ENCODE measurements around the gene BSDC1. TPM values are rescaled to one million over a fixed set of nuclear protein-coding genes. Genes with fewer than 3 reads are reported as not detected.

Gene BSDC1
- total and polyA plus RNA-seq, 2 donors (not counting 1 experiment from before 2014, with no cell fraction given) = 42.4 to 55.5 TPM

DNA sequence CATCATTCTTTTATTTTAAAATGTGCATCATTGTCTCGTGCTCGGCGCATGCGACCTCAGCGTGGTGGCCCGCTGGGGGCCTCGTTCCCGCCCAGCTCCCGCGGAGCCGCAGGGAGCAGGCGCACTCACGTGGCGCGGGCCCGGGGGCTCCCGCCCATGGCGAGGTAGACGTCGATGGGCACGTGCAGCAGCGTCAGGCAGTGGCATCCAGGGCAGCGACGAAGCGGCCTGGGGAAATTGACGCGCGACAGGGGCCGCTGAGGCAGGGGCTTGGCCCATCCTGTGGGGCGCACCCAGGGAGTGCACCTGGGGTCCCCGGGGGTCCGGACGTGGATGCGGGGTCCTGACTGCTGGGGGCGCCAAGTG lies 33.0 kb downstream of the BSDC1 start:
- Histone ChIP-seq H4K20me1 (ENCODE audit: control insufficient read depth, extremely low read depth, insufficient read depth, low read length) (no peaks in the 10 kb centered on the region), H3K9me3 (ENCODE audit: control insufficient read depth, insufficient read depth, low read depth, low read length) (no peaks in the 10 kb centered on the region), H3K36me3 (ENCODE audit: control insufficient read depth, insufficient read depth, low read length) (peaks cover 7% of the 10 kb centered on the region), H3K9ac (ENCODE audit: insufficient read depth, low read length) (no peak overlapping the region), H3K79me2 (ENCODE audit: control insufficient read depth, insufficient read depth, low read length) (no peaks in the 10 kb centered on the region), H2AFZ (ENCODE audit: low read length) (no peak overlapping the region), H3K27me3 (ENCODE audit: control insufficient read depth, insufficient read depth, low read length) (no peaks in the 10 kb centered on the region), H3K4me1 (ENCODE audit: control insufficient read depth, extremely low read depth, insufficient read depth, low read length) (peaks cover 2% of the 10 kb centered on the region), H3K4me3 (replicated peaks in 1 of 4; ENCODE audit: control extremely low read depth in 1 of 4, insufficient read depth in 1 of 4, low read depth in 3 of 4, low read length in 4 of 4) (no peak overlapping the region), H3K4me2 (ENCODE audit: extremely low read depth, insufficient read depth, low read length) (no peak overlapping the region), H3K27ac (ENCODE audit: insufficient read depth, low read length) (no peak overlapping the region)
- DNase-seq (ENCODE audit: low read depth in 2 of 2) = no peak
- TF ChIP-seq EZH2 (IDR thresholded peaks at IDR 0.05; ENCODE audit: low read length, missing control alignments) = no peak
- TF ChIP-seq, protein P1, sequence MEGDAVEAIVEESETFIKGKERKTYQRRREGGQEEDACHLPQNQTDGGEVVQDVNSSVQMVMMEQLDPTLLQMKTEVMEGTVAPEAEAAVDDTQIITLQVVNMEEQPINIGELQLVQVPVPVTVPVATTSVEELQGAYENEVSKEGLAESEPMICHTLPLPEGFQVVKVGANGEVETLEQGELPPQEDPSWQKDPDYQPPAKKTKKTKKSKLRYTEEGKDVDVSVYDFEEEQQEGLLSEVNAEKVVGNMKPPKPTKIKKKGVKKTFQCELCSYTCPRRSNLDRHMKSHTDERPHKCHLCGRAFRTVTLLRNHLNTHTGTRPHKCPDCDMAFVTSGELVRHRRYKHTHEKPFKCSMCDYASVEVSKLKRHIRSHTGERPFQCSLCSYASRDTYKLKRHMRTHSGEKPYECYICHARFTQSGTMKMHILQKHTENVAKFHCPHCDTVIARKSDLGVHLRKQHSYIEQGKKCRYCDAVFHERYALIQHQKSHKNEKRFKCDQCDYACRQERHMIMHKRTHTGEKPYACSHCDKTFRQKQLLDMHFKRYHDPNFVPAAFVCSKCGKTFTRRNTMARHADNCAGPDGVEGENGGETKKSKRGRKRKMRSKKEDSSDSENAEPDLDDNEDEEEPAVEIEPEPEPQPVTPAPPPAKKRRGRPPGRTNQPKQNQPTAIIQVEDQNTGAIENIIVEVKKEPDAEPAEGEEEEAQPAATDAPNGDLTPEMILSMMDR (conservative IDR thresholded peaks at IDR 0.05 in 1 of 2, IDR thresholded peaks at IDR 0.05 in 1 of 2; ENCODE audit: low read depth in 1 of 2, low read length in 2 of 2) = no peak

DNA sequence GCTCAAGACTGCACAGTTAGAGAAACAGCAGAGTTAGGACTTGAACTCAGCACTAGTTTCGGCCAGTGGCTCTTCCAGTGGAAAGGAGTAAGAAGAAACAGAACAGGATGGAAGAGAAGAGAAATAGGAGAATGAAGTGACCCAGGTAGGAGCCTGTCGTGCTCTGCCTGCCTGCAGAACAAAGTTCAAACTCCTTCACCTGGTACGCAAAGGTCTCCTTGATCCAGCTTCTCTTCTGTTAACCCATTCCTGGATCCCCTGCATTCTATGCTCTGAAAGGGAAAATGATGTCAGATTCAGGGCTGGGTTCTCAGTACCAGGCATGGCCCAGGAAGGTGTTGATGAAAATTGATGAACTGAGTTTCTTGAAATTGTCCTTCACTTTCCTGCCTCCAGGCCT lies 35.8 kb downstream of the BSDC1 start:
- Histone ChIP-seq H3K4me3 (replicated peaks in 1 of 4; ENCODE audit: control extremely low read depth in 1 of 4, insufficient read depth in 1 of 4, low read depth in 3 of 4, low read length in 4 of 4) (no peak overlapping the region), H4K20me1 (ENCODE audit: control insufficient read depth, extremely low read depth, insufficient read depth, low read length) (no peaks in the 10 kb centered on the region), H2AFZ (ENCODE audit: low read length) (no peak overlapping the region), H3K4me1 (ENCODE audit: control insufficient read depth, extremely low read depth, insufficient read depth, low read length) (peaks cover 10% of the 10 kb centered on the region), H3K79me2 (ENCODE audit: control insufficient read depth, insufficient read depth, low read length) (no peaks in the 10 kb centered on the region), H3K27ac (ENCODE audit: insufficient read depth, low read length) (no peak overlapping the region), H3K36me3 (ENCODE audit: control insufficient read depth, insufficient read depth, low read length) (peaks cover under 1% of the 10 kb centered on the region), H3K4me2 (ENCODE audit: extremely low read depth, insufficient read depth, low read length) (no peak overlapping the region), H3K9me3 (ENCODE audit: control insufficient read depth, insufficient read depth, low read depth, low read length) (no peaks in the 10 kb centered on the region), H3K9ac (ENCODE audit: insufficient read depth, low read length) (no peak overlapping the region), H3K27me3 (ENCODE audit: control insufficient read depth, insufficient read depth, low read length) (no peaks in the 10 kb centered on the region)
- TF ChIP-seq EZH2 (IDR thresholded peaks at IDR 0.05; ENCODE audit: low read length, missing control alignments) = no peak
- TF ChIP-seq, protein P1 (conservative IDR thresholded peaks at IDR 0.05 in 1 of 2, IDR thresholded peaks at IDR 0.05 in 1 of 2; ENCODE audit: low read depth in 1 of 2, low read length in 2 of 2) = no peak
- DNase-seq (ENCODE audit: low read depth in 2 of 2) = no peak

DNA sequence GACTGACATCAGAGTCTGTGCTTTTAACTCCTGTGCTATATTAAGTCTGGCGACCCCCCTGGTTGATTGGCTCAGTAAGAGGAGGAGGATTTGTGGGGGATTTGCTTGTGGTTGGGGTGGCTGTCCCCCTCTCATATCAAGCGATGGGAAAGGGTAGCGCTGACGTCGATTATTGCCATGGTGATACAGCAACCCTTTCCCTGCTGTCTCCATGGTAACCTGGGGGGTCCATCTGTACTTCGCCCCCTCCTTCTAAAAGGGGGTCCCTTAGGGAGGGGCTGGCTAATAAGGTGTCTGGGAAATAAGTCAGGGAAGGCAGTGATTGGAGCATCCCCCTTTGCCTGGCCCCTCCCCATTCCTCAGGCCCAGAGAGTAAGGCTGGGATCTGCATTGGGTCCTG lies 36.6 kb downstream of the BSDC1 start:
- no peak for DNase-seq (ENCODE audit: low read depth in 2 of 2)
- no peaks in the 10 kb centered on the region for H3K36me3 ChIP-seq (ENCODE audit: control insufficient read depth, insufficient read depth, low read length)
- no peaks in the 10 kb centered on the region for H3K27me3 ChIP-seq (ENCODE audit: control insufficient read depth, insufficient read depth, low read length)
- no peaks in the 10 kb centered on the region for H3K79me2 ChIP-seq (ENCODE audit: control insufficient read depth, insufficient read depth, low read length)
- peaks cover 18% of the 10 kb centered on the region for H3K4me1 ChIP-seq (ENCODE audit: control insufficient read depth, extremely low read depth, insufficient read depth, low read length)
- H4K20me1 ChIP-seq (ENCODE audit: control insufficient read depth, extremely low read depth, insufficient read depth, low read length) = no peaks in the 10 kb centered on the region
- TF ChIP-seq, protein P1 (conservative IDR thresholded peaks at IDR 0.05 in 1 of 2, IDR thresholded peaks at IDR 0.05 in 1 of 2; ENCODE audit: low read depth in 1 of 2, low read length in 2 of 2) = no peak
- TF ChIP-seq EZH2 (IDR thresholded peaks at IDR 0.05; ENCODE audit: low read length, missing control alignments) = no peak
- H3K4me2 ChIP-seq (ENCODE audit: extremely low read depth, insufficient read depth, low read length) = no peak overlapping the region
- no peak overlapping the region for H3K27ac ChIP-seq (ENCODE audit: insufficient read depth, low read length)
- H3K4me3 ChIP-seq (replicated peaks in 1 of 4; ENCODE audit: control extremely low read depth in 1 of 4, insufficient read depth in 1 of 4, low read depth in 3 of 4, low read length in 4 of 4) = no peak overlapping the region
- H2AFZ ChIP-seq (ENCODE audit: low read length) = no peak overlapping the region
- no peak overlapping the region for H3K9ac ChIP-seq (ENCODE audit: insufficient read depth, low read length)
- H3K9me3 ChIP-seq (ENCODE audit: control insufficient read depth, insufficient read depth, low read depth, low read length) = no peaks in the 10 kb centered on the region

All from fibroblast of lung (primary cell).